ENCODE data around the gene GLB1L. TPM values are rescaled to one million over a fixed set of nuclear protein-coding genes. Genes with fewer than 3 reads are reported as not detected.

The GLB1L gene
- total RNA-seq, 1 donor, result 21.0 TPM

DNA sequence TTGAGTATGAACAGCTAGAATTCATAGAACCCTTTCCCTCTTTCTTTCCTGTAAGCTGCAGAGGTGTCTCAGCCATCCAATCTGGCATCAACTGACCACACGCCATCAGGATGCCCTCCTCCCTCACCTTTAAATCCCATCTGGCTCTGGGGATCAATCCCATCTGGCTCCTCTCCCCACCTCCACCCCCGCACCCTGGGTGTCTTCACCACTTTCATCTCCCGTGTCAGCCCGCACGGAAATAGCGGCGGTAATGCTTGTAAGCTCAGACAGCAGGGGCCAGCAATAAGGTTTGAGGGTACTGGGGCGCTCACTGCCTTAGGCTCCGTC lies 7.3 kb upstream of the GLB1L start:
- Histone ChIP-seq H3K4me2 (ENCODE audit: insufficient read depth, low read length) (peak overlapping the region; percentile 93), H3K4me3 (ENCODE audit: insufficient read depth, low read length) (peak overlapping the region; percentile 80), H4K20me1 (ENCODE audit: insufficient read depth, low read length) (no peaks in the 10 kb centered on the region), H3K9me3 (ENCODE audit: low read depth, low read length) (no peaks in the 10 kb centered on the region), H3K4me1 (ENCODE audit: insufficient read depth, low read length) (peaks cover 60% of the 10 kb centered on the region), H3K79me2 (ENCODE audit: insufficient read depth, low read length) (peaks cover 5% of the 10 kb centered on the region), H3K27me3 (ENCODE audit: insufficient read depth, low read length) (no peaks in the 10 kb centered on the region), H2AFZ (ENCODE audit: low read length) (peak overlapping the region; percentile 76), H3K36me3 (ENCODE audit: insufficient read depth, low read length) (peaks cover 16% of the 10 kb centered on the region), H3K27ac (ENCODE audit: low read depth, low read length) (peak overlapping the region; percentile 52)
- DNase-seq (ENCODE audit: insufficient read length, low spot score, missing footprints), result peak; percentile 79
- TF ChIP-seq, protein P1, sequence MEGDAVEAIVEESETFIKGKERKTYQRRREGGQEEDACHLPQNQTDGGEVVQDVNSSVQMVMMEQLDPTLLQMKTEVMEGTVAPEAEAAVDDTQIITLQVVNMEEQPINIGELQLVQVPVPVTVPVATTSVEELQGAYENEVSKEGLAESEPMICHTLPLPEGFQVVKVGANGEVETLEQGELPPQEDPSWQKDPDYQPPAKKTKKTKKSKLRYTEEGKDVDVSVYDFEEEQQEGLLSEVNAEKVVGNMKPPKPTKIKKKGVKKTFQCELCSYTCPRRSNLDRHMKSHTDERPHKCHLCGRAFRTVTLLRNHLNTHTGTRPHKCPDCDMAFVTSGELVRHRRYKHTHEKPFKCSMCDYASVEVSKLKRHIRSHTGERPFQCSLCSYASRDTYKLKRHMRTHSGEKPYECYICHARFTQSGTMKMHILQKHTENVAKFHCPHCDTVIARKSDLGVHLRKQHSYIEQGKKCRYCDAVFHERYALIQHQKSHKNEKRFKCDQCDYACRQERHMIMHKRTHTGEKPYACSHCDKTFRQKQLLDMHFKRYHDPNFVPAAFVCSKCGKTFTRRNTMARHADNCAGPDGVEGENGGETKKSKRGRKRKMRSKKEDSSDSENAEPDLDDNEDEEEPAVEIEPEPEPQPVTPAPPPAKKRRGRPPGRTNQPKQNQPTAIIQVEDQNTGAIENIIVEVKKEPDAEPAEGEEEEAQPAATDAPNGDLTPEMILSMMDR (IDR thresholded peaks at IDR 0.05; ENCODE audit: extremely low read depth, low read depth, low read length), result no peak

DNA sequence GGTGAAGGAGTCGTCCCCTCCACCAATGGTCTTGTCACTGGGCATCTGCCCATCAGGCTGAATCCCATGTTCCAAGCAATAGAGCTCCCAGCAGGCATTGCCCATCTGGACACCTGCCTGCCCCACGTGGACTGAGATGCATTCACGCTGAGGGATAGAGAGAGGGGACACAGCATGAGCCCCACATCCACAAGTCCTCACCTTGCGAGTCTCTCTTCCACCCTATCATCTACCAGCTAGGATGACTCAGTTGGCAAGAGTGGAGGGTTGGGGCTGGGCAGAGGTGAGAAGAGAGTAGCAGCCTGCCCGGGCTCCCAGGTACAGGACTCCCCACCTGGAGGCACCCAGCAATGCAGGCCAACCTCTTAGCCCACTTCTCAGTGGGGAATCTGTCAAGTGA lies 6.8 kb upstream of the GLB1L start:
- Histone ChIP-seq H3K79me2 (ENCODE audit: insufficient read depth, low read length) (peaks cover 10% of the 10 kb centered on the region), H3K4me1 (ENCODE audit: insufficient read depth, low read length) (peaks cover 60% of the 10 kb centered on the region), H2AFZ (ENCODE audit: low read length) (no peak overlapping the region)

DNA sequence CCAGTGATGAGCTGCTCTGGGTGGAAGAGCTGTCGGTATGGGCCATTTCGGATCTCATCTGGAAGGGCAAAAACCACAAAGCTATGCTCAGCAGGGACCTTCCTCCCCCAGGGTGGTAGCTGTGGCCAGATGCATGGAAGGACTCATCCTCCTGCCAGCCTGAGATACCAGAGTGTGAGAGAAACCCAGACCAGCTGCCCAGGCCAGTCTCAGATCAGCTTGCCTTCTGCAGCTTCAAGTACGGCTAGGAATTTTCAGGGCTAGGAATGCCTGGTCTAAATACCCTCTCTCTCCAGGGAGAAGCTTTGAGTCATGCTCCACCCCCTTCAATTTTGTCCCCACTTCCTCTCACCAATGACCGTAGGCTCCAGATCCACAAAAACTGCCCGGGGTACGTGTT lies 6.4 kb upstream of the GLB1L start:
- peak; percentile 93 for DNase-seq (ENCODE audit: insufficient read length, low spot score, missing footprints)
- H3K4me1 ChIP-seq (ENCODE audit: insufficient read depth, low read length), result peaks cover 60% of the 10 kb centered on the region
- peak overlapping the region; percentile 80 for H3K4me3 ChIP-seq (ENCODE audit: insufficient read depth, low read length)
- peaks cover 23% of the 10 kb centered on the region for H3K36me3 ChIP-seq (ENCODE audit: insufficient read depth, low read length)
- H3K27ac ChIP-seq (ENCODE audit: low read depth, low read length), result peak overlapping the region; percentile 52
- TF ChIP-seq, protein P1 (IDR thresholded peaks at IDR 0.05; ENCODE audit: extremely low read depth, low read depth, low read length), result no peak
- H3K27me3 ChIP-seq (ENCODE audit: insufficient read depth, low read length), result no peaks in the 10 kb centered on the region
- peak overlapping the region; percentile 93 for H3K4me2 ChIP-seq (ENCODE audit: insufficient read depth, low read length)
- H2AFZ ChIP-seq (ENCODE audit: low read length), result no peak overlapping the region
- no peaks in the 10 kb centered on the region for H3K9me3 ChIP-seq (ENCODE audit: low read depth, low read length)
- H4K20me1 ChIP-seq (ENCODE audit: insufficient read depth, low read length), result no peaks in the 10 kb centered on the region
- H3K79me2 ChIP-seq (ENCODE audit: insufficient read depth, low read length), result peaks cover 14% of the 10 kb centered on the region

More for the DNA sequence above, 6.8 kb upstream of the GLB1L start:
- no peak for DNase-seq (ENCODE audit: insufficient read length, low spot score, missing footprints)
- H3K27ac ChIP-seq (ENCODE audit: low read depth, low read length), result peak overlapping the region; percentile 52
- no peaks in the 10 kb centered on the region for H3K9me3 ChIP-seq (ENCODE audit: low read depth, low read length)
- H3K36me3 ChIP-seq (ENCODE audit: insufficient read depth, low read length), result peaks cover 20% of the 10 kb centered on the region
- peak overlapping the region; percentile 93 for H3K4me2 ChIP-seq (ENCODE audit: insufficient read depth, low read length)
- no peaks in the 10 kb centered on the region for H4K20me1 ChIP-seq (ENCODE audit: insufficient read depth, low read length)
- H3K27me3 ChIP-seq (ENCODE audit: insufficient read depth, low read length), result no peaks in the 10 kb centered on the region
- TF ChIP-seq, protein P1 (IDR thresholded peaks at IDR 0.05; ENCODE audit: extremely low read depth, low read depth, low read length), result no peak
- peak overlapping the region; percentile 80 for H3K4me3 ChIP-seq (ENCODE audit: insufficient read depth, low read length)

DNA sequence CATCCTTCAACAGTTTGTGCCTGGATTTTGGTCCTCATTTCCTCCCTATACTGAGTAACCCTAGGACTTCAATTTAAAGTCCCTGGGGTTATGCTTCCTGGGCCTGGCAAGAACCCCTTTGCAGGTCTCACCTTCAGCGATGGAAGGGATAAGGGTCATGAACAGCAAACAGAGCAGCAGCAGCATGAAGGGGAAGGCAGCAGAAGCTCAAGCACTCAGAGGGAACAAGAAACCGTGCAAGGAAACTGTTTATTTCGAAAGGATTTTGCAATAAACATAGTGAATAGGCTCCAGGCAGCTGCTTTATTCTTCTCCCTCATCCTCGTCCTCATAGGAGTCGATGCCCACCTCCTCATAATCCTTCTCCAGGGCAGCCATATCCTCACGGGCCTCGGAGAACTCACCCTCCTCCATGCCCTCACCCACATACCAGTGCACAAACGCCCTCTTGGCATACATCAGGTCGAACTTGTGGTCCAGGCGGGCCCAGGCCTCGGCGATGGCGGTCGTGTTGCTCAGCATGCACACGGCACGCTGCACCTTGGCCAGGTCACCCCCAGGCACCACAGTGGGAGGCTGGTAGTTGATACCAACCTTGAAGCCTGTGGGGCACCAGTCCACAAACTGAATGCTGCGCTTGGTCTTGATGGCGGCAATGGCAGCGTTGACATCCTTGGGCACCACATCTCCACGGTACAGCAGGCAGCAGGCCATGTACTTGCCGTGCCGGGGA lies 5.0 kb upstream of the GLB1L start:
- no peak for DNase-seq (ENCODE audit: insufficient read length, low spot score, missing footprints)

More for the DNA sequence above, 5.0 kb upstream of the GLB1L start:
- TF ChIP-seq, protein P1 (IDR thresholded peaks at IDR 0.05; ENCODE audit: extremely low read depth, low read depth, low read length), result no peak
- Histone ChIP-seq H3K4me1 (ENCODE audit: insufficient read depth, low read length) (peaks cover 70% of the 10 kb centered on the region), H3K9me3 (ENCODE audit: low read depth, low read length) (no peaks in the 10 kb centered on the region), H2AFZ (ENCODE audit: low read length) (no peak overlapping the region), H3K4me3 (ENCODE audit: insufficient read depth, low read length) (peak overlapping the region; percentile 26), H4K20me1 (ENCODE audit: insufficient read depth, low read length) (no peaks in the 10 kb centered on the region), H3K4me2 (ENCODE audit: insufficient read depth, low read length) (peak overlapping the region; percentile 66), H3K27ac (ENCODE audit: low read depth, low read length) (peak overlapping the region; percentile 88), H3K27me3 (ENCODE audit: insufficient read depth, low read length) (no peaks in the 10 kb centered on the region), H3K79me2 (ENCODE audit: insufficient read depth, low read length) (peaks cover 29% of the 10 kb centered on the region), H3K36me3 (ENCODE audit: insufficient read depth, low read length) (peaks cover 23% of the 10 kb centered on the region)
